Measurements from ENCODE around the gene SPATA7.

GRCh38 chr14:88424573-88424972 is 39.1 kb downstream of the SPATA7 start:
- TF ChIP-seq RXRA (IDR thresholded peaks at IDR 0.05), result no peak
- TF ChIP-seq CTCF (IDR thresholded peaks at IDR 0.05; ENCODE audit: low read depth, low read length, missing input control), result no peak
- TF ChIP-seq, protein P1, sequence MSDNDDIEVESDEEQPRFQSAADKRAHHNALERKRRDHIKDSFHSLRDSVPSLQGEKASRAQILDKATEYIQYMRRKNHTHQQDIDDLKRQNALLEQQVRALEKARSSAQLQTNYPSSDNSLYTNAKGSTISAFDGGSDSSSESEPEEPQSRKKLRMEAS (IDR thresholded peaks at IDR 0.05), result no peak
- TF ChIP-seq SP1 (IDR thresholded peaks at IDR 0.05), result no peak
- TF ChIP-seq, protein P2, sequence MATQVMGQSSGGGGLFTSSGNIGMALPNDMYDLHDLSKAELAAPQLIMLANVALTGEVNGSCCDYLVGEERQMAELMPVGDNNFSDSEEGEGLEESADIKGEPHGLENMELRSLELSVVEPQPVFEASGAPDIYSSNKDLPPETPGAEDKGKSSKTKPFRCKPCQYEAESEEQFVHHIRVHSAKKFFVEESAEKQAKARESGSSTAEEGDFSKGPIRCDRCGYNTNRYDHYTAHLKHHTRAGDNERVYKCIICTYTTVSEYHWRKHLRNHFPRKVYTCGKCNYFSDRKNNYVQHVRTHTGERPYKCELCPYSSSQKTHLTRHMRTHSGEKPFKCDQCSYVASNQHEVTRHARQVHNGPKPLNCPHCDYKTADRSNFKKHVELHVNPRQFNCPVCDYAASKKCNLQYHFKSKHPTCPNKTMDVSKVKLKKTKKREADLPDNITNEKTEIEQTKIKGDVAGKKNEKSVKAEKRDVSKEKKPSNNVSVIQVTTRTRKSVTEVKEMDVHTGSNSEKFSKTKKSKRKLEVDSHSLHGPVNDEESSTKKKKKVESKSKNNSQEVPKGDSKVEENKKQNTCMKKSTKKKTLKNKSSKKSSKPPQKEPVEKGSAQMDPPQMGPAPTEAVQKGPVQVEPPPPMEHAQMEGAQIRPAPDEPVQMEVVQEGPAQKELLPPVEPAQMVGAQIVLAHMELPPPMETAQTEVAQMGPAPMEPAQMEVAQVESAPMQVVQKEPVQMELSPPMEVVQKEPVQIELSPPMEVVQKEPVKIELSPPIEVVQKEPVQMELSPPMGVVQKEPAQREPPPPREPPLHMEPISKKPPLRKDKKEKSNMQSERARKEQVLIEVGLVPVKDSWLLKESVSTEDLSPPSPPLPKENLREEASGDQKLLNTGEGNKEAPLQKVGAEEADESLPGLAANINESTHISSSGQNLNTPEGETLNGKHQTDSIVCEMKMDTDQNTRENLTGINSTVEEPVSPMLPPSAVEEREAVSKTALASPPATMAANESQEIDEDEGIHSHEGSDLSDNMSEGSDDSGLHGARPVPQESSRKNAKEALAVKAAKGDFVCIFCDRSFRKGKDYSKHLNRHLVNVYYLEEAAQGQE (IDR thresholded peaks at IDR 0.05), result no peak
